Measurements from ENCODE around the gene DCTN1. TPM values are rescaled to one million over a fixed set of nuclear protein-coding genes. Genes with fewer than 3 reads are reported as not detected.
A peak's percentile ranks its signal among the peaks of the same experiment; 100 is the strongest.

DCTN1 gene
- total RNA-seq, 1 experiment from 2014 or later: 117 TPM

- BruUV-seq (replicated peaks): no TSS peak
- TF ChIP-seq CTCF (IDR thresholded peaks at IDR 0.05; ENCODE audit: unreplicated experiment): peak; percentile 59
- Mint-ChIP-seq H3K27ac (ENCODE audit: low read depth, unreplicated experiment) (no peak overlapping the region), H3K27me3 (ENCODE audit: insufficient read depth, unreplicated experiment) (no peaks in the 10 kb centered on the region), H3K4me3 (ENCODE audit: unreplicated experiment) (no peak overlapping the region), H3K9me3 (ENCODE audit: unreplicated experiment) (no peaks in the 10 kb centered on the region), H3K36me3 (ENCODE audit: insufficient read depth, unreplicated experiment) (no peaks in the 10 kb centered on the region), H3K4me1 (ENCODE audit: insufficient read depth, unreplicated experiment) (peaks cover 4% of the 10 kb centered on the region)
- peak; percentile 50 for DNase-seq (ENCODE audit: unreplicated experiment)
- intact Hi-C loops (cut with micrococcal nuclease): loop anchor here (2.0 kb wide), 1 partner anchor 149 kb away; no protein-coding TSS in a partner anchor
- POLR2A ChIA-PET: no interaction called here
- CTCF ChIA-PET: interaction anchor here (0.7 to 1.1 kb wide), 4 partner anchors 9 to 572 kb away, joined by 3 to 6 read pairs (median 3); no protein-coding TSS in a partner anchor
These were observed 19.7 kb upstream of the DCTN1 start for GRCh38 chr2:74399785-74400184.

DNA sequence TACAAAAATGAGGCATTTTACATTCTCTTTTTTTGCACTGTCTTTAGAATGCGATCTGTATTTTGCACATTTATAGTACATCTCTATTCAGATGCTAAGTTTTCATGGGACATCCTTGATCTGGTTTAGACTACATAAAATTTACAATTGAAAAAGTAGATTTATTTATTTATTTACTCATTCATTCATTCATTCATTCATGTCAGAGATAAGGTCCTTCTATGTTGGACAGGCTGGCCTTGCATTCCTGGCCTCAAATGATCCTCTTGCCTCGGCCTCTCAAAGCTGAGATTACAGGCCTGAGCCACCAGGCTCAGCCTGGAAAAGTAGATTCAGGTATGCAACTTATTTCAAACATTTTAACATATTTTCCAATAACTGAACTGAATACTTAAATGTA, 16.0 kb upstream of the DCTN1 start:
- no peak for DNase-seq (ENCODE audit: unreplicated experiment)
- ChIA-PET CTCF (no interaction called here), POLR2A (interaction anchor here (0.7 kb wide), 1 partner anchor 424 kb away, joined by 3 read pairs; no protein-coding TSS in a partner anchor)
- H3K27ac Mint-ChIP-seq (ENCODE audit: low read depth, unreplicated experiment): no peak overlapping the region
- H3K4me3 Mint-ChIP-seq (ENCODE audit: unreplicated experiment): no peak overlapping the region
- peaks cover 4% of the 10 kb centered on the region for H3K4me1 Mint-ChIP-seq (ENCODE audit: insufficient read depth, unreplicated experiment)
- no peak for TF ChIP-seq CTCF (IDR thresholded peaks at IDR 0.05; ENCODE audit: unreplicated experiment)
- intact Hi-C loops (cut with micrococcal nuclease): no loop called here
- H3K9me3 Mint-ChIP-seq (ENCODE audit: unreplicated experiment): no peaks in the 10 kb centered on the region
- BruUV-seq (replicated peaks): no TSS peak
- H3K27me3 Mint-ChIP-seq (ENCODE audit: insufficient read depth, unreplicated experiment): no peaks in the 10 kb centered on the region
- no peaks in the 10 kb centered on the region for H3K36me3 Mint-ChIP-seq (ENCODE audit: insufficient read depth, unreplicated experiment)

DNA sequence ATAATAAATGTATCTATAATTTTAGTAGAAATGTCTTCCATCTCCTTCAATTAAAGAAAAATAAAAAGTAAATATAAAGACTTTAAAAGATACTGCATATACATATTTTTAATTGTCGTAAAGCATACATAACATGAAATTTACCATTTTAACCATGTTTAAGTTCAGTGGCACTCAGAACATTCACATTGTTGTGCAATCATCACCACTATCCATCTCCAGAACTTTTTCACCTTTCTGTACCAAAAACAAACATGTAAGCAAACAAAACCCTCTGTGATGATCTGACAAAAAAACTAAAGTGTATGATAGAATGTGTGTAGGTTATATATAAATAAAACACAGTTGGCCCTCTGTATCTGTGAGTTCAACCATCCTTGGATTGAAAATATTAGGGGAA, 13.4 kb upstream of the DCTN1 start:
- Mint-ChIP-seq H3K36me3 (ENCODE audit: insufficient read depth, unreplicated experiment) (no peaks in the 10 kb centered on the region), H3K9me3 (ENCODE audit: unreplicated experiment) (no peaks in the 10 kb centered on the region), H3K27ac (ENCODE audit: low read depth, unreplicated experiment) (no peak overlapping the region), H3K27me3 (ENCODE audit: insufficient read depth, unreplicated experiment) (no peaks in the 10 kb centered on the region), H3K4me3 (ENCODE audit: unreplicated experiment) (no peak overlapping the region), H3K4me1 (ENCODE audit: insufficient read depth, unreplicated experiment) (no peaks in the 10 kb centered on the region)
- TF ChIP-seq CTCF (IDR thresholded peaks at IDR 0.05; ENCODE audit: unreplicated experiment): no peak
- intact Hi-C loops (cut with micrococcal nuclease): loop anchor here (2.0 to 5.0 kb wide), 3 partner anchors 61 to 143 kb away; no protein-coding TSS in a partner anchor
- no TSS peak for BruUV-seq (replicated peaks)
- ChIA-PET CTCF (interaction anchor here (1.4 kb wide), 1 partner anchor 36 kb away, joined by 3 read pairs; no protein-coding TSS in a partner anchor), POLR2A (no interaction called here)
- no peak for DNase-seq (ENCODE audit: unreplicated experiment)

- no peak overlapping the region for H3K4me3 Mint-ChIP-seq (ENCODE audit: unreplicated experiment)
- intact Hi-C loops (cut with micrococcal nuclease): loop anchor here (2.0 to 5.0 kb wide), 3 partner anchors 60 to 142 kb away; no protein-coding TSS in a partner anchor
- TF ChIP-seq CTCF (IDR thresholded peaks at IDR 0.05; ENCODE audit: unreplicated experiment): no peak
- ChIA-PET CTCF (interaction anchor here (0.6 to 2.6 kb wide), 14 partner anchors 9 to 567 kb away, joined by 3 to 12 read pairs (median 3); partner anchors contain the start of gene DCTN1), POLR2A (interaction anchor here (1.0 to 3.5 kb wide), 8 partner anchors 9 to 204 kb away, joined by 4 to 18 read pairs (median 7); partner anchors contain the start of gene WBP1)
- no peaks in the 10 kb centered on the region for H3K9me3 Mint-ChIP-seq (ENCODE audit: unreplicated experiment)
- no peaks in the 10 kb centered on the region for H3K27me3 Mint-ChIP-seq (ENCODE audit: insufficient read depth, unreplicated experiment)
- no peaks in the 10 kb centered on the region for H3K36me3 Mint-ChIP-seq (ENCODE audit: insufficient read depth, unreplicated experiment)
- no peak for DNase-seq (ENCODE audit: unreplicated experiment)
- BruUV-seq (replicated peaks): no TSS peak
- no peak overlapping the region for H3K27ac Mint-ChIP-seq (ENCODE audit: low read depth, unreplicated experiment)
- H3K4me1 Mint-ChIP-seq (ENCODE audit: insufficient read depth, unreplicated experiment): no peaks in the 10 kb centered on the region
These were observed 12.3 kb upstream of the DCTN1 start for GRCh38 chr2:74392449-74392743.

Measured in MCF 10A (cell line).